ENCODE results near the gene PRC1. TPM values are rescaled to one million over a fixed set of nuclear protein-coding genes. Genes with fewer than 3 reads are reported as not detected.
A peak's percentile ranks its signal among the peaks of the same experiment; 100 is the strongest.

PRC1 gene
- total RNA-seq, 4 donors from 2014 or later: 4.0 to 5.8 (median 4.6) TPM

- TF ChIP-seq CTCF (IDR thresholded peaks at IDR 0.05): peak; percentile 31 to 62 (median 34)
- TF ChIP-seq POLR2A (IDR thresholded peaks at IDR 0.05; ENCODE audit: low read depth): no peak
- no peaks in the 10 kb centered on the region for H3K36me3 ChIP-seq
- 66% methylated on average over 7 of the region's 12 CpGs for WGBS
- no peaks in the 10 kb centered on the region for H3K9me3 ChIP-seq
- no peak overlapping the region for H3K27ac ChIP-seq (replicated peaks in 1 of 4)
- no peak for DNase-seq (ENCODE audit: extremely low spot score)
- no peak overlapping the region for H3K4me3 ChIP-seq
- intact Hi-C loops (cut with DNase I): no loop called here
- H3K27me3 ChIP-seq: peaks cover 0 to 16% (median 0%) of the 10 kb centered on the region in 4 donors
- H3K4me1 ChIP-seq: peaks cover 0 to 6% (median 4%) of the 10 kb centered on the region in 4 donors
These were observed 38.8 kb upstream of the PRC1 start for GRCh38 chr15:91032919-91033803.

DNA sequence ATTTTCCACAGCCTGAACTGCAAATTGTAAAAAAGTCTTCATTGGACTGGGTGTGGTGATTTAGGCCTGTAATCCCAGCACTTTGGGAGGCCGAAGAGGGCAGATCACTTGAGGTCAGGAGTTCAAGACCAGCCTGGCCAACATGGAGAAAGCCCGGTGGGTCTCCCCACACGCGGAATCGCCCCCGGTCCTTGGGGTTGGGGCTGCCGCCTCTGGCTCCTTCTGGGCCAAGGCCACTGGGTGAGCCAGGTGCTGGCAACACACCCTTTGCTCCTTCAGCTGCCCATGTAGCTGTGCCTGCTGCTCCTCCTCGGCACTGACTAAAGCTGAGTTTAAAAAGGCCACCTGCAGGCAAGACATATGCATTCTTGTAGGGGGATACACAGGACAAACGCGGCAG, 37.5 kb upstream of the PRC1 start:
- Histone ChIP-seq H3K27ac (replicated peaks in 1 of 4) (peak overlapping the region in 1 of 4 donors; percentile 4), H3K36me3 (no peaks in the 10 kb centered on the region), H3K4me3 (no peak overlapping the region), H3K4me1 (peaks cover 0 to 6% (median 4%) of the 10 kb centered on the region in 4 donors), H3K27me3 (peaks cover 0 to 15% (median 0%) of the 10 kb centered on the region in 4 donors), H3K9me3 (no peaks in the 10 kb centered on the region)
- 90% methylated on average over 8 of the region's 10 CpGs for WGBS
- DNase-seq (ENCODE audit: extremely low spot score): no peak
- intact Hi-C loops (cut with DNase I): no loop called here
- TF ChIP-seq EP300 (IDR thresholded peaks at IDR 0.05): no peak
- TF ChIP-seq POLR2A (IDR thresholded peaks at IDR 0.05; ENCODE audit: low read depth): no peak
- TF ChIP-seq POLR2AphosphoS5 (IDR thresholded peaks at IDR 0.05): no peak
- TF ChIP-seq CTCF (IDR thresholded peaks at IDR 0.05): no peak

DNA sequence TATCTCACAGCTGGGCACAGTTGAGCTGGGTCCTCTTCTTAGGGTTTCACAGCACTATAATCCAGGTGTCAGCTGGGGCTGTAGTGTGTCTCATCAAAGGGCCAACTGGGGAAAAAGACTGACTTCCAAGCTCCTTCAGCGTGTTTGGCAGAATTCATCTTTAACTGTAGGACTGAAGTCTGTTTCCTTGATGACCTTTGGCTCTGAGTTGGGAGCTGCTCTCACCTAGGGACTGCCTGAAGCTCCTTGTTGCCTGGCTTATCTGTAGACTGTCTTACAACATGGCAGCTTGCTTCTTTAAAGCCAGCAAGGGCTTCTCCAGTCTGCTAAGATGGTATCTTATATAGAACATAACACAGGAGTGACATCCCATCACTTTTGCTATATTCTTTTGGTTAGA, 33.3 kb upstream of the PRC1 start:
- no peaks in the 10 kb centered on the region for H3K36me3 ChIP-seq
- H3K27ac ChIP-seq (replicated peaks in 1 of 4): no peak overlapping the region
- TF ChIP-seq EP300 (IDR thresholded peaks at IDR 0.05) (no peak), CTCF (IDR thresholded peaks at IDR 0.05) (no peak), POLR2A (IDR thresholded peaks at IDR 0.05; ENCODE audit: low read depth) (no peak), POLR2AphosphoS5 (IDR thresholded peaks at IDR 0.05) (no peak)
- intact Hi-C loops (cut with DNase I): loop anchor here (10.0 kb wide), 1 partner anchor 73 kb away; the partner anchor contains the start of gene RCCD1
- WGBS: 90% methylated on average over 1 of the region's 1 CpG
- no peak for DNase-seq (ENCODE audit: extremely low spot score)
- H3K27me3 ChIP-seq: no peaks in the 10 kb centered on the region
- peaks cover 5 to 8% (median 7%) of the 10 kb centered on the region in 4 donors for H3K4me1 ChIP-seq
- H3K9me3 ChIP-seq: no peaks in the 10 kb centered on the region
- H3K4me3 ChIP-seq: no peak overlapping the region

DNA sequence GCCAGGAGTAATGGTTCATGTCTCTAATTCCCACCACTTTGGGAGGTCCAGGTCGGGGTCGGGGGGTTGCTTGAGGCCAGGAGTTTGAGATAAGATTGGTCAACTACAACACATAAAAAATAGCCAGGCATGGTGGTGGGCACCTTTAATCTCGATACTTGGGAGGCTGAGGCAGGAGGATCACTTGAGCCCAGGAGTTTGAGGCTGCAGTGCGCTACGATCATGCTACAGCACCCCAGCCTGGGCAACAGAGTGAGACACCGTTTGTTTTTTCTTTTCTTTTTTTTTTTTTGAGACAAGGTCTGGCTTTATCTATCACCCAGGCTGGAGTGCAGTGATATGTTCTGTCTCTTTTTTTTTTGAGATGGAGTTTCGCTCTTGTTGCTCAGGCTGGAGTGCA, 29.4 kb upstream of the PRC1 start:
- TF ChIP-seq POLR2A (IDR thresholded peaks at IDR 0.05; ENCODE audit: low read depth) (no peak), EP300 (IDR thresholded peaks at IDR 0.05) (no peak), POLR2AphosphoS5 (IDR thresholded peaks at IDR 0.05) (no peak), CTCF (IDR thresholded peaks at IDR 0.05) (no peak)
- intact Hi-C loops (cut with DNase I): loop anchor here (2.0 to 10.0 kb wide), 2 partner anchors 29 to 69 kb away; partner anchors contain the start of genes PRC1 and RCCD1
- H3K9me3 ChIP-seq: no peaks in the 10 kb centered on the region
- H3K4me3 ChIP-seq: no peak overlapping the region
- H3K27me3 ChIP-seq: no peaks in the 10 kb centered on the region
- DNase-seq (ENCODE audit: extremely low spot score): no peak
- peaks cover 18 to 33% (median 27%) of the 10 kb centered on the region in 4 donors for H3K4me1 ChIP-seq
- H3K36me3 ChIP-seq: peaks cover 0 to 5% (median 0%) of the 10 kb centered on the region in 4 donors
- 93% methylated on average over 7 of the region's 7 CpGs for WGBS
- no peak overlapping the region for H3K27ac ChIP-seq (replicated peaks in 1 of 4)
